Measurements from ENCODE around the gene PTGFRN. TPM values are rescaled to one million over a fixed set of nuclear protein-coding genes. Genes with fewer than 3 reads are reported as not detected.

The PTGFRN gene
- total and polyA plus RNA-seq, 8 donors: 38.1 to 77.5 (median 67.9) TPM

DNA sequence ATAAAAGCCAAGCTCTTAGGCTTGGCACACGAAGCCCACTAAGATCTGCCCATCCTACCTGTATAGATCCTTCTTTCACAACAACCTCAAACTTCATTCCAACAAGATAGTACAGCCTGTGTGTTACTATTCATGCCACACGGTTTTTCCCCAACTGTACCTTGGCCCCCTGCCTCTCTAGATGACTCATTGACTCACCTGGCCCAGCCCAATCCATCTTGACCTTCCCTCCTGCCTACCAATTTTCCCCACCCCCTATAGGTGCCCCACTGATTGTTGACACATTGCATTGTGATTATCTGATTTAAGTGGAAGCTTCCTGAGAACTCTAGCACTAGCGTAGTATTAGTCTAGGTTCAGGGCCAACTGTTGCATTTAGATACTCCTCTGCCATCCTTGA, 89.9 kb downstream of the PTGFRN start:
- H3K4me3 ChIP-seq: no peak overlapping the region
- H3K27ac ChIP-seq: no peak overlapping the region
- intact Hi-C loops (cut with DNase I): no loop called here
- no peak for DNase-seq
- no peak for TF ChIP-seq CTCF (IDR thresholded peaks at IDR 0.05)
- H3K4me1 ChIP-seq: peaks cover 0 to 40% of the 10 kb centered on the region in 2 donors
- no peak for ATAC-seq
- H3K27me3 ChIP-seq: no peaks in the 10 kb centered on the region
- no peaks in the 10 kb centered on the region for H3K36me3 ChIP-seq
- no peaks in the 10 kb centered on the region for H3K9me3 ChIP-seq

GRCh38 chr1:117000142-117000541, 90.4 kb downstream of the PTGFRN start:
- intact Hi-C loops (cut with DNase I): no loop called here

DNA sequence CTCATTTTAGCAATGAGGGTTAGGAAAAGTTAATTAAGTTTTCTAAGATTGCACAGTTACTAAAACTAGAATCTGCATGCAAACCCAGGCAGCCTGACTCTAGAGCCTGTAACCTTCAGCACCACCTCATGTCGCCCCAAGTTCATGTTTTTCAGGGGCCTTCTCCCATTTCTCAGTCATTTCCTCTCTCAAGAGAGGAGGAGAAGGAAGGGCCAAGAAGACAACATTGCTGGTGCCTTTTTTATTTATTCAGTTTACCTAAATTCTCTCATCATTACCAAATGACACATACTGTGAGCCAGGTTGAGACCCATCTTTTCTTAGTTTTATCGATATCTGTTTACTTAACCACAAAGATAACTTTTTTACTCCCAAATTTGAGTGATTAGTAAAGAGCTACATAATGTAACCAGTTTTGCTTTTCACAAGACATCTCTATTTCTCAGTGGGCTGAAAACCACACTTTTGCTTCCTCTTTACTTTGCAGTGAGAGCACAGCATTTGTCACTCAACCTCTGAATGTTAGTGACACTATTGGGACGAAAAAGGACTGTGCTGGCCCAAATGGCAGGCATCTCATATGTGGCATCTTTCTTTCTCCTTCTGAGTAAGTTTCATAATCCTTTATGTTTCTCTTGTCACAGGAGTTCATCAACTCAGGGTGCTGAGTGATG, 91.7 kb downstream of the PTGFRN start, which contains the start of gene CD101:
Gene CD101, plus strand, starts transcription at position 507 of the 674 bp plus-strand sequence. Its CDS starts 58 bp downstream, at position 565.
- Histone ChIP-seq H3K27me3 (no peaks in the 10 kb centered on the region), H3K9me3 (no peaks in the 10 kb centered on the region), H3K4me3 (no peak within 1 kb of the TSS), H3K36me3 (no peaks in the 10 kb centered on the region), H3K27ac (peak within 1 kb of the TSS; percentile 22 to 84), H3K4me1 (peaks cover 0 to 43% of the 10 kb centered on the region in 2 donors)
- intact Hi-C loops (cut with DNase I): no loop called here
- DNase-seq: no peak
- TF ChIP-seq CTCF (IDR thresholded peaks at IDR 0.05): no peak
- peak; percentile 39 for ATAC-seq

More at GRCh38 chr1:117000142-117000541, 90.4 kb downstream of the PTGFRN start:
- Histone ChIP-seq H3K9me3 (no peaks in the 10 kb centered on the region), H3K4me3 (no peak overlapping the region), H3K4me1 (peaks cover 0 to 43% of the 10 kb centered on the region in 2 donors), H3K27me3 (no peaks in the 10 kb centered on the region), H3K27ac (peak overlapping the region in 1 of 2 donors; percentile 84), H3K36me3 (no peaks in the 10 kb centered on the region)
- no peak for TF ChIP-seq CTCF (IDR thresholded peaks at IDR 0.05)
- DNase-seq: no peak
- no peak for ATAC-seq

- no peaks in the 10 kb centered on the region for H3K27me3 ChIP-seq
- peak overlapping the region in 1 of 2 donors; percentile 84 for H3K27ac ChIP-seq
- DNase-seq (no peak), ATAC-seq (peak; percentile 47)
- no peaks in the 10 kb centered on the region for H3K9me3 ChIP-seq
- TF ChIP-seq CTCF (IDR thresholded peaks at IDR 0.05): no peak
- H3K4me1 ChIP-seq: peaks cover 0 to 62% of the 10 kb centered on the region in 2 donors
- no peaks in the 10 kb centered on the region for H3K36me3 ChIP-seq
- intact Hi-C loops (cut with DNase I): no loop called here
- H3K4me3 ChIP-seq: no peak overlapping the region
These were observed 93.6 kb downstream of the PTGFRN start for GRCh38 chr1:117003223-117003875.

GRCh38 chr1:117007719-117008013, 98.0 kb downstream of the PTGFRN start:
- Histone ChIP-seq H3K4me3 (no peak overlapping the region), H3K36me3 (no peaks in the 10 kb centered on the region), H3K4me1 (peaks cover 0 to 45% of the 10 kb centered on the region in 2 donors), H3K9me3 (no peaks in the 10 kb centered on the region), H3K27me3 (no peaks in the 10 kb centered on the region), H3K27ac (peak overlapping the region in 1 of 2 donors; percentile 65)
- no peak for TF ChIP-seq CTCF (IDR thresholded peaks at IDR 0.05)
- ATAC-seq: no peak
- intact Hi-C loops (cut with DNase I): no loop called here
- no peak for DNase-seq

Data from left lung (tissue), 10 donors.